ENCODE measurements around the gene APLP1. TPM values are rescaled to one million over a fixed set of nuclear protein-coding genes. Genes with fewer than 3 reads are reported as not detected.

Gene APLP1
- total RNA-seq, 5 donors from 2014 or later (not counting 1 experiment from before 2014, with no cell fraction given), result 0.15 to 1.3 (median 0.33) TPM; not detected in 1

DNA sequence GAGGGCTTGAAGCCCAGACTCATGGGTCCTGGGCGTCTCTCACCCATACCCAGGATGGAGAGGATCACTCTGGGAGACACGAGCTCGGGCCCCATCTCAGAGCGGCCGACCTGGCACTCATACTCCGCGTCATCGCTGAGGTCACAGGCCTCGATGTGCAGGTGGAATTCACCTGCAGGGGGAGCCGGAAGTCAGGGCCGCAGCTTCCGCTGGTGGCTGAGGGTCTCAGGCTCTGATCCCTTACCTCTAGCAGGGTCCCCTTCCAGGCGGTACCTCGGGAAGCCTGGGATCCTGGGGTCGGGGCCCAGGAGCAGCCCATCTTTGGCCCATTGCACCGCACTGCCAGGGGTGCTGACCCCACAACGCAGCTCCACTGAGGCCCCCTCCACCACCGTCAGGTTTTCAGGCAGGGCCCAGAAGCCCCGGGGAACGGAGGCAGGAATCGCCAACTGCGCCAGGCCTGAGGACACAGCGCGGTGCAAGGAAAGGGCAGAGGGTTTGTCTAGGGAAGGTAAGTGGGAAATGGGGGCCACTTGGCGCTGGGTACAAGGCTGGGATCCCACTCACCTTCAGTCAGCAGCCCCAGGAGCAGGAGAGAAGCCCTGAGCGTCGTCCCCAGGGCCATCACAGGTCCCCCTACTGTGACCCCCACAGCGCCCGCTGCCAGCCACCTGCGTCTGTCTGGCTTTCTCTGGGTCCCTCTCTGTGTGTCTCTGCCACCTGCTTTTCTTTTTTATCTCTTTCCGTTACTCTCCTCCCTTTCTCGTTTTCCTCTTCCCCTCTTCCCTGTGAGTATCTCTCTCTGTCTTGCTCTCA lies 17.0 kb upstream of the APLP1 start:
- ChIA-PET CTCF (no interaction called here), POLR2A (no interaction called here)
- Mint-ChIP-seq H3K36me3 (no peaks in the 10 kb centered on the region), H3K27me3 (peaks cover 47 to 68% of the 10 kb centered on the region in 2 donors), H3K27ac (no peak overlapping the region), H3K9me3 (no peaks in the 10 kb centered on the region), H3K4me3 (no peak overlapping the region), H3K4me1 (peaks cover 4 to 10% (median 6%) of the 10 kb centered on the region in 3 donors)
- 37% methylated on average over 24 of the region's 32 CpGs for whole genome bisulfite sequencing (ENCODE audit: insufficient coverage)
- DNase-seq (peak in 13 of 35 experiments; percentile 15 to 51 (median 28)), ATAC-seq (replicated peaks in 1 of 4) (peak in 3 of 4 experiments; percentile 37 to 61 (median 37))
- no peak overlapping the region for H3K4me3 ChIP-seq (ENCODE audit: control insufficient read depth in 1 of 2, extremely low read depth in 1 of 2, low read length in 1 of 2)
- H3K4me1 ChIP-seq (ENCODE audit: control insufficient read depth in 1 of 2, extremely low read depth in 1 of 2, insufficient read depth in 2 of 2, low read length in 2 of 2), result peaks cover 0 to 18% of the 10 kb centered on the region in 2 experiments
- no peaks in the 10 kb centered on the region for H3K36me3 ChIP-seq (ENCODE audit: control insufficient read depth in 2 of 2, extremely low read depth in 1 of 2, insufficient read depth in 1 of 2, low read length in 1 of 2)
- no peaks in the 10 kb centered on the region for H3K9me3 ChIP-seq
- H3K27ac ChIP-seq (ENCODE audit: low read length), result no peak overlapping the region
- peaks cover 6 to 86% of the 10 kb centered on the region in 2 experiments for H3K27me3 ChIP-seq (replicated peaks in 1 of 2; ENCODE audit: control insufficient read depth in 2 of 2, extremely low read depth in 1 of 2, insufficient read depth in 2 of 2, low read length in 1 of 2)

DNA sequence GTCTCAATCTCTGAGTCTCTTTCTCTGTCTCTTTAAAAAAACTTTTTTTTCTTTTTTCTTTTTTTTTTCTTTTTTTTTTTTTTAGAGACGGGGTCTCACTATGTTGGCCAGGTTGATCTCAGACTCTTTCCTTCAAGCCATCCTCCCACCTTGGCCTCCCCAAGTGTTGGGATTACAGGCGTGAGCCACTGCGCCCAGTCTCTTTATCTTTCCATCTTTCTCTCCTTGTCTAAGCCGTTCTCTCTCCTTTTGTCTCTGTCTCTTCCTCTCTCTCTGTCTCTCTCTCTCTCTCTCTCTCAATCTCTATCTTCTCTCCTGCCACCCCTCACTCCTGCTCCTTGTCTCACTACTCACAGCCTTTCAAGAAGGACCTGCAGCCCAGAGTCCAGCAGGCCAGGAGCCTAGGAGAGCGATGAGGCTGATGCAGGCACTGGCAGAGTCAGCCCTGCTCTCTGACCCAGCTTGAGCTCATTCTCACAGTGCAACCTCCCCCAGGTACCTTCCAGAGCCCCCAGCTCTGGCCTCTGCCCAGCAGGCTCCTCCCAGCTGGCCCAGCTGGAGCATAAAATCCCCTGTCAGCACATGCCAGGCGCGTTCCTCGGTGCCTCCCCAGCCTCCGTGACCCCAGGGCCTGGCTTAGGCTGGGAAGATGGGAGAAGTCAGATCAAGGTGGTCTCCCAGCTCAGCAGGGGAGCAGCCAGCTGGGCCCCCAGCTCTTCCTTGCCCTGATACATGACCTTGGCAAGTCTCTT lies 16.2 kb upstream of the APLP1 start, which contains the start of gene NPHS1:
Gene NPHS1 (minus strand): TSS at position 476 of the 752 bp plus-strand sequence. CDS start 667 bp downstream, outside the sequence.
- peak within 1 kb of the TSS in 1 of 2 donors; percentile 28 for H3K27ac Mint-ChIP-seq
- peaks cover 3 to 10% (median 6%) of the 10 kb centered on the region in 3 donors for H3K4me1 Mint-ChIP-seq
- Histone ChIP-seq H3K27ac (ENCODE audit: low read length) (no peak within 1 kb of the TSS), H3K4me3 (ENCODE audit: control insufficient read depth in 1 of 2, extremely low read depth in 1 of 2, low read length in 1 of 2) (no peak within 1 kb of the TSS), H3K9me3 (no peaks in the 10 kb centered on the region), H3K27me3 (replicated peaks in 1 of 2; ENCODE audit: control insufficient read depth in 2 of 2, extremely low read depth in 1 of 2, insufficient read depth in 2 of 2, low read length in 1 of 2) (peaks cover 5 to 92% of the 10 kb centered on the region in 2 experiments), H3K4me1 (ENCODE audit: control insufficient read depth in 1 of 2, extremely low read depth in 1 of 2, insufficient read depth in 2 of 2, low read length in 2 of 2) (peaks cover 0 to 26% of the 10 kb centered on the region in 2 experiments), H3K36me3 (ENCODE audit: control insufficient read depth in 2 of 2, extremely low read depth in 1 of 2, insufficient read depth in 1 of 2, low read length in 1 of 2) (no peaks in the 10 kb centered on the region)
- no peaks in the 10 kb centered on the region for H3K9me3 Mint-ChIP-seq
- WGBS (ENCODE audit: insufficient coverage), result 78% methylated on average over 5 of the region's 9 CpGs
- DNase-seq, result no peak
- peaks cover 43 to 65% of the 10 kb centered on the region in 2 donors for H3K27me3 Mint-ChIP-seq
- ChIA-PET CTCF (interaction anchor here in 1 of 2 donors (0.6 kb wide), 1 partner anchor 124 kb away, joined by 3 read pairs; no protein-coding TSS in a partner anchor), POLR2A (no interaction called here)
- no peaks in the 10 kb centered on the region for H3K36me3 Mint-ChIP-seq
- ATAC-seq (replicated peaks in 1 of 4), result no peak
- H3K4me3 Mint-ChIP-seq, result no peak within 1 kb of the TSS

DNA sequence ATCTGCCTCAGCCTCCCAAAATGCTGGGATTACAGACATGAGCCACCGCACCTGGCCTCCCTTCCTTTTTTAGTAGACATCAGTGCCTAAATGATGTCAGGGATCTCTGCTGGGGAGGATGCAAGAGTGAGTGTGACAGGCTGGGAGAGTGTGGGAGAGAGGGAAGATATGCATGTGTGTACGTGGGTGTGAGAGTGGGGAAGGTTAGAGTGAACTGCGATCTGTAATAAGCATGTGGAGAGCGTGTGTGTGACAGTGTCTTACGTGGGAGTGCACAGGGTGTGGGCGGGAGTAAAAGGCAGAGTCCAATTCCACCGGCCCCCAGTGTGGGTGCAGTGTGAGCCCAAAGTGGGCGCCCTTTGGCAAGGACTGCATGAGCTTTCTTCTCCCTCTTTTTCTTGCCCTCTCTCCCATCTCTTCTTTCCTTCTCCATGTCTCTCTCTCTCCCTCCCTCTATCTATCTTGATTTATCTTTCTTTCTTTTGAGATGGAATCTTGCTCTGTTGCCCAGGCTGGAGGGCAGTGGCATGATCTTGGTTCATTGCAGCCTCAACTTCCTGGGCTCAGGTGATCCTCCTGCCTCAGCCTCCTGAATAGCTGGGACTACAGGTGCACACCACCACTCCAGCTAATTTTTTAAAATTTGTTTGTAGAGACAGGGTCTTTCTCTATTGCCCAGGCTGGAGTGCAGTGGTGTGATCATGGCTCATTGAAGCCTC lies 15.2 kb upstream of the APLP1 start:
- Histone ChIP-seq H3K27me3 (replicated peaks in 1 of 2; ENCODE audit: control insufficient read depth in 2 of 2, extremely low read depth in 1 of 2, insufficient read depth in 2 of 2, low read length in 1 of 2) (peaks cover 5 to 90% of the 10 kb centered on the region in 2 experiments), H3K36me3 (ENCODE audit: control insufficient read depth in 2 of 2, extremely low read depth in 1 of 2, insufficient read depth in 1 of 2, low read length in 1 of 2) (no peaks in the 10 kb centered on the region), H3K4me3 (ENCODE audit: control insufficient read depth in 1 of 2, extremely low read depth in 1 of 2, low read length in 1 of 2) (no peak overlapping the region), H3K4me1 (ENCODE audit: control insufficient read depth in 1 of 2, extremely low read depth in 1 of 2, insufficient read depth in 2 of 2, low read length in 2 of 2) (peaks cover 0 to 28% of the 10 kb centered on the region in 2 experiments), H3K9me3 (no peaks in the 10 kb centered on the region), H3K27ac (ENCODE audit: low read length) (no peak overlapping the region)
- 59% methylated on average over 4 of the region's 8 CpGs for WGBS (ENCODE audit: insufficient coverage)
- no peaks in the 10 kb centered on the region for H3K9me3 Mint-ChIP-seq
- no peak for DNase-seq
- no peak for ATAC-seq (replicated peaks in 1 of 4)
- ChIA-PET POLR2A (no interaction called here), CTCF (no interaction called here)
- peaks cover 43 to 61% of the 10 kb centered on the region in 2 donors for H3K27me3 Mint-ChIP-seq
- H3K4me1 Mint-ChIP-seq, result peaks cover 9 to 10% (median 9%) of the 10 kb centered on the region in 3 donors
- H3K4me3 Mint-ChIP-seq, result no peak overlapping the region
- H3K36me3 Mint-ChIP-seq, result no peaks in the 10 kb centered on the region
- H3K27ac Mint-ChIP-seq, result no peak overlapping the region

DNA sequence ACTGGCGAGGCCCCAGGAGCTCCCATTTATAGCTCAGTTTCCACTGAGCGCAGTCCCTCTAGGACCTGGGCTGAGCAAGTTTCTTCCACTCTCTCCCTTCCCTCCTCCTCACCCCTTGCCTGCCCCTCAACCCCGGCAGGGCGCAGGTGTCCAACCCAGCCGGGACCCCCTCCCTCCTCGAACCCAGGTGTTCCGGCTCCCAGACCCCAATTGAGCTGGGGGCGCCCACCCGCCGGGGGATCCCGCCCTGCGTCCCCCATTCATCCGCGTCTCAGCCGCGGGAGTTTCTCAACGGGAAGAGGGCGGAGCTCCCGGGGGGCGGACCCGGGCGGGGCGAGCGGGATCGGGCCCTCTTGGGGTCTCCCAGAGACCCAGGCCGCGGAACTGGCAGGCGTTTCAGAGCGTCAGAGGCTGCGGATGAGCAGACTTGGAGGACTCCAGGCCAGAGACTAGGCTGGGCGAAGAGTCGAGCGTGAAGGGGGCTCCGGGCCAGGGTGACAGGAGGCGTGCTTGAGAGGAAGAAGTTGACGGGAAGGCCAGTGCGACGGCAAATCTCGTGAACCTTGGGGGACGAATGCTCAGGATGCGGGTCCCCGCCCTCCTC lies 11.7 kb upstream of the APLP1 start, which contains the start of gene KIRREL2:
Gene KIRREL2 (plus strand): TSS at position 366 of the 604 bp plus-strand sequence. CDS start 209 bp downstream, at position 575.
- peak; percentile 54 to 73 (median 62) for ATAC-seq (replicated peaks in 1 of 4)
- Mint-ChIP-seq H3K36me3 (no peaks in the 10 kb centered on the region), H3K4me3 (peak within 1 kb of the TSS; percentile 69 to 77 (median 71)), H3K4me1 (peaks cover 5 to 12% (median 12%) of the 10 kb centered on the region in 3 donors), H3K27me3 (peaks cover 48 to 71% of the 10 kb centered on the region in 2 donors), H3K9me3 (no peaks in the 10 kb centered on the region), H3K27ac (peak within 1 kb of the TSS in 1 of 2 donors; percentile 15)
- peaks cover 5 to 90% of the 10 kb centered on the region in 2 experiments for H3K27me3 ChIP-seq (replicated peaks in 1 of 2; ENCODE audit: control insufficient read depth in 2 of 2, extremely low read depth in 1 of 2, insufficient read depth in 2 of 2, low read length in 1 of 2)
- H3K36me3 ChIP-seq (ENCODE audit: control insufficient read depth in 2 of 2, extremely low read depth in 1 of 2, insufficient read depth in 1 of 2, low read length in 1 of 2), result no peaks in the 10 kb centered on the region
- 3% methylated on average over 39 of the region's 42 CpGs for WGBS (ENCODE audit: insufficient coverage)
- peak in 8 of 35 experiments; percentile 8 to 36 (median 27) for DNase-seq
- ChIA-PET POLR2A (no interaction called here), CTCF (no interaction called here)
- H3K27ac ChIP-seq (ENCODE audit: low read length), result no peak within 1 kb of the TSS
- H3K4me1 ChIP-seq (ENCODE audit: control insufficient read depth in 1 of 2, extremely low read depth in 1 of 2, insufficient read depth in 2 of 2, low read length in 2 of 2), result peaks cover 0 to 26% of the 10 kb centered on the region in 2 experiments
- H3K4me3 ChIP-seq (ENCODE audit: control insufficient read depth in 1 of 2, extremely low read depth in 1 of 2, low read length in 1 of 2), result peak within 1 kb of the TSS; percentile 55 to 83
- H3K9me3 ChIP-seq, result no peaks in the 10 kb centered on the region

DNA sequence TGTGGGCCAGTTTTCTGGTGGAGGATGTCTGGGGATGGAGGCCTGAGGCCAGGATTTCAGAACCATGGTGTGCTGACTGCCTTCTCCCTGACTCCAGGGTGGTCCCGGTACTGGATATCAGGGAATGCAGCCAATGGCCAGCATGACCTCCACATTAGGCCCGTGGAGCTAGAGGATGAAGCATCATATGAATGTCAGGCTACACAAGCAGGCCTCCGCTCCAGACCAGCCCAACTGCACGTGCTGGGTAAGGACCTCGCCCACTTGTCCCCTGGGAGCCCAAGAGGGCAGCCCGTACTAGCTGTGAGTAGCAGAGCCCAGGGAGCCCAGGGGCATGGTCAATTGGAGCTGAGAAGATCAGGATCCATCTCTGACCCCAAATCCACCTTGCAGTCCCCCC lies 10.1 kb upstream of the APLP1 start:
- Histone ChIP-seq H3K36me3 (ENCODE audit: control insufficient read depth in 2 of 2, extremely low read depth in 1 of 2, insufficient read depth in 1 of 2, low read length in 1 of 2) (no peaks in the 10 kb centered on the region), H3K27me3 (replicated peaks in 1 of 2; ENCODE audit: control insufficient read depth in 2 of 2, extremely low read depth in 1 of 2, insufficient read depth in 2 of 2, low read length in 1 of 2) (peaks cover 8 to 89% of the 10 kb centered on the region in 2 experiments), H3K4me1 (ENCODE audit: control insufficient read depth in 1 of 2, extremely low read depth in 1 of 2, insufficient read depth in 2 of 2, low read length in 2 of 2) (peaks cover 0 to 25% of the 10 kb centered on the region in 2 experiments), H3K4me3 (ENCODE audit: control insufficient read depth in 1 of 2, extremely low read depth in 1 of 2, low read length in 1 of 2) (no peak overlapping the region), H3K27ac (ENCODE audit: low read length) (no peak overlapping the region), H3K9me3 (no peaks in the 10 kb centered on the region)
- no peak overlapping the region for H3K27ac Mint-ChIP-seq
- peaks cover 5 to 12% (median 12%) of the 10 kb centered on the region in 3 donors for H3K4me1 Mint-ChIP-seq
- no peak for DNase-seq
- no peak for ATAC-seq (replicated peaks in 1 of 4)
- H3K27me3 Mint-ChIP-seq, result peaks cover 39 to 72% of the 10 kb centered on the region in 2 donors
- 90% methylated on average over 6 of the region's 6 CpGs for WGBS (ENCODE audit: insufficient coverage)
- H3K9me3 Mint-ChIP-seq, result no peaks in the 10 kb centered on the region
- ChIA-PET POLR2A (interaction anchor here in 1 of 2 donors (0.7 kb wide), 1 partner anchor 357 kb away, joined by 5 read pairs; no protein-coding TSS in a partner anchor), CTCF (no interaction called here)
- peak overlapping the region in 2 of 3 donors; percentile 46 to 77 for H3K4me3 Mint-ChIP-seq
- no peaks in the 10 kb centered on the region for H3K36me3 Mint-ChIP-seq
